HAP-1 (cell line): ENCODE data around the gene RFX4.

ENCODE experiments used
- DNase-seq, 2 experiments: peaks; one replicate each; pipeline ENCODE4 v3.0.0-alpha.2; 2016 to 2020; ENCODE audit warnings: low spot score in 2 of 2
- H3K27me3 ChIP-seq: fragments of 250-450 bp; sonication (Bioruptor Pico); 2 replicates; pipeline ENCODE4 v1.5.1; 2020; ENCODE audit warnings: low read depth, mild to moderate bottlenecking, moderate library complexity
- H3K36me3 ChIP-seq: fragments of 250-450 bp; sonication (Bioruptor Pico); replicated peaks from 2 replicates; pipeline ENCODE4 v1.5.1; 2020; ENCODE audit warnings: mild to moderate bottlenecking
- H3K4me1 ChIP-seq: fragments of 250-450 bp; sonication (Bioruptor Pico); 2 replicates; pipeline ENCODE4 v1.5.1; 2020; ENCODE audit warnings: mild to moderate bottlenecking
- H3K4me3 ChIP-seq: fragments of 250-450 bp; sonication (Bioruptor Pico); 2 replicates; pipeline ENCODE4 v1.5.1; 2020; ENCODE audit warnings: mild to moderate bottlenecking, moderate library complexity
- H3K9me3 ChIP-seq: fragments of 250-450 bp; sonication (Bioruptor Pico); 2 replicates; pipeline ENCODE4 v1.5.1; 2020; ENCODE audit warnings: mild to moderate bottlenecking, moderate library complexity
- in situ Hi-C: fragments of 300-500 bp; cut with MboI; formaldehyde crosslinking; loops from 3 replicates; pipeline ENCODE4 v1.14.3; 2020; ENCODE audit warnings: low sequenced_read_pairs, inconsistent platforms, mixed read lengths

Gene RFX4

DNA sequence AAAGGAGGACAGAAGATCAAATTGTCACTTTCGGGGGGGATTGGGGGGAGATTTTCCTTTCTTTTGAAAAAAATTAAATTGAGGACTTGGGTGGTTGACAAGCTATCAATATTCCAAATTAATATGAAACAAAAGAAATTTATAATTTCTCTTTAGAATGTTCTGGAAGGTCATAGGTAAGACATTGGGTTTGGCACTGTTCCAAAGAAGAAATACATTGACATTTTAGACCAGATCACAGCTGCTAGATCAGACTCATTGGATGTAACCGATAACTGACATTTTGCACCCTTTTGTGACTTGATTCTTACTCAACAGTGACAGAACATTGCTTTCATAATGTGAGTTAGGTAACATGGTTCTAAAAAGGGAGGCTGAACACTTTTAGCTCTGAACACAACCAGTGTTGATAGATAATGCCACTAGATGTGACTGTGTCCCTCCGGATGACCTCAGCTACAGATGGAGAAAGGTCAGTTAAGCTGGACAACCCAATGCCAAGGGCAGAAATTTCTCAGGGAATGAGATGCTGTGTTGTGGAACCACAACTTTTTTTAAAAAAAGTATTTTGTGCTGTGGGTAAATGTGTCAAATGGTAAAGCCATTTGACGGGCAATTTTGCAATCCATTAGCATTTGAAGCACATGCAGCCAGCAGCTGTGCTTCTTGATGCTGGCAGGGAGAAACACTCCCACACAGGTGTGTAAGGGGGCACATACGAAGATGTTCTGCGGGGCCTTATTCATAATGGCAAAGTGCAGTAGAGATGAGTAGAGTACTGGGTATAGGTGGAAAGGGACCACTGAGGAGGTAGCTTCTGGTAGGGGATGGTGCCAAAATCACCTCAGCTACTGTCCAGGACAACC lies 62.9 kb downstream of the RFX4 start:
- no peaks in the 10 kb centered on the region for H3K4me1 ChIP-seq

GRCh38 chr12:106646472-106646871 lies 63.7 kb downstream of the RFX4 start:
- no peak for DNase-seq
- Histone ChIP-seq H3K27me3 (no peaks in the 10 kb centered on the region), H3K4me1 (no peaks in the 10 kb centered on the region), H3K9me3 (no peaks in the 10 kb centered on the region), H3K4me3 (no peak overlapping the region), H3K36me3 (no peaks in the 10 kb centered on the region)
- in situ Hi-C loops = no loop called here

More for the DNA sequence above, 62.9 kb downstream of the RFX4 start:
- in situ Hi-C loops = no loop called here
- Histone ChIP-seq H3K36me3 (no peaks in the 10 kb centered on the region), H3K27me3 (no peaks in the 10 kb centered on the region), H3K9me3 (no peaks in the 10 kb centered on the region), H3K4me3 (no peak overlapping the region)
- no peak for DNase-seq

GRCh38 chr12:106647793-106648514 lies 65.2 kb downstream of the RFX4 start:
- DNase-seq = no peak
- in situ Hi-C loops = no loop called here
- Histone ChIP-seq H3K9me3 (no peaks in the 10 kb centered on the region), H3K4me3 (no peak overlapping the region), H3K27me3 (no peaks in the 10 kb centered on the region), H3K4me1 (no peaks in the 10 kb centered on the region), H3K36me3 (no peaks in the 10 kb centered on the region)

- DNase-seq = no peak
Observed at GRCh38 chr12:106648736-106649135, 65.9 kb downstream of the RFX4 start.

DNA sequence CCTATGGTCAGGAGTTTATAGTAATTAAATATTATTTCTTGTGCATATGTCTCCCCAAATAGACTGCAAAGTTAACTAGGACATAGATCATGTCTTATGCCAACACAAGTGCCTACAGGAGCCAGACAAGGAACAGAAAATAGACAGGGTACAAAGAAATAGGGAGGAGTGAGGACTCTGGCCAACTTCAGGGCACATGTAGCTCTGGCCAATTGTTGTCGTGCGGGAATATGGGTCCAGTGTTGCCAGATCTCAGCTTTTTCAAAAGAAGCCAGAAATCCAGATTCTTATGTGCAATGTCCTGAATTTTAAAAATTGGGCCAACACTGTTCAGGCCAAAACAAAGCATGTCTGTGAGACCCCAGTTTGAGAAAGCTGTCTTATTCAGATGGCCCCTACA lies 68.7 kb downstream of the RFX4 start:
- Histone ChIP-seq H3K4me1 (no peaks in the 10 kb centered on the region), H3K36me3 (no peaks in the 10 kb centered on the region), H3K27me3 (no peaks in the 10 kb centered on the region), H3K9me3 (no peaks in the 10 kb centered on the region; the same call in 1 of the 2 replicates), H3K4me3 (no peak overlapping the region)
- in situ Hi-C loops = no loop called here
- no peak for DNase-seq

More at GRCh38 chr12:106648736-106649135, 65.9 kb downstream of the RFX4 start:
- no peaks in the 10 kb centered on the region for H3K4me1 ChIP-seq
- H3K9me3 ChIP-seq = no peaks in the 10 kb centered on the region
- no peak overlapping the region for H3K4me3 ChIP-seq
- H3K36me3 ChIP-seq = no peaks in the 10 kb centered on the region
- in situ Hi-C loops = no loop called here
- H3K27me3 ChIP-seq = no peaks in the 10 kb centered on the region

DNA sequence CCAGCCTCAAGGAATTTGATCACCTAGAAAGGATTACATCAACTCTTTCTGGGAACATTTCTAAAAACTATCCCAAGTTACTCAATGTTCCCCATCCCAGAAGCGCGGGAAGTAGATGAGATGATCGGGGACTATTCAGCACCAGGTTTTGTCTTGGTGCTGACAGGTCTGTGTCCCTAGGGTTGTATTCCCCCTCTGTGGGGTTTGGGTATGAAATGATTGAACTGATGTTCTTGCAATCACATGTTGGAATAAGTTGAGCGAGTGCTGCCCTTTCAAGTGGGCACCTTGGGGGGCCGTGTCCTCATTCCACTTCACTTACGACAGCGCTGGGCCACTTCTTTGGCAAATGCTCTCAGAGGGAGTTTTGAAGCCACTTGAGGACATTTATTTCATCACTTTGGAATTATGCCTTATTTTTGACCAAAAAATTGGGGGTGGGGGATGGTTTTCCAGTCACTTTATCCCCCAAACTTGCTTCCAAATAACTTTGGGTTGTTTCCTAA lies 69.8 kb downstream of the RFX4 start:
- in situ Hi-C loops = no loop called here
- H3K27me3 ChIP-seq = no peaks in the 10 kb centered on the region

GRCh38 chr12:106655577-106655976 lies 72.8 kb downstream of the RFX4 start:
- no peaks in the 10 kb centered on the region for H3K27me3 ChIP-seq
- H3K4me3 ChIP-seq = no peak overlapping the region
- no peaks in the 10 kb centered on the region for H3K36me3 ChIP-seq
- in situ Hi-C loops = no loop called here
- DNase-seq = no peak
- no peaks in the 10 kb centered on the region; the same call in 1 of the 2 replicates for H3K9me3 ChIP-seq
- H3K4me1 ChIP-seq = no peaks in the 10 kb centered on the region

More for the DNA sequence above, 69.8 kb downstream of the RFX4 start:
- no peaks in the 10 kb centered on the region; the same call in 1 of the 2 replicates for H3K9me3 ChIP-seq
- no peaks in the 10 kb centered on the region for H3K4me1 ChIP-seq
- no peak for DNase-seq
- no peak overlapping the region for H3K4me3 ChIP-seq
- no peaks in the 10 kb centered on the region for H3K36me3 ChIP-seq

- H3K27me3 ChIP-seq = no peaks in the 10 kb centered on the region
- no peaks in the 10 kb centered on the region for H3K4me1 ChIP-seq
- no peak overlapping the region for H3K4me3 ChIP-seq
- DNase-seq = no peak
- in situ Hi-C loops = no loop called here
- no peaks in the 10 kb centered on the region for H3K36me3 ChIP-seq
- H3K9me3 ChIP-seq = no peaks in the 10 kb centered on the region; the same call in 1 of the 2 replicates
Observed at GRCh38 chr12:106657488-106657887, 74.7 kb downstream of the RFX4 start.

DNA sequence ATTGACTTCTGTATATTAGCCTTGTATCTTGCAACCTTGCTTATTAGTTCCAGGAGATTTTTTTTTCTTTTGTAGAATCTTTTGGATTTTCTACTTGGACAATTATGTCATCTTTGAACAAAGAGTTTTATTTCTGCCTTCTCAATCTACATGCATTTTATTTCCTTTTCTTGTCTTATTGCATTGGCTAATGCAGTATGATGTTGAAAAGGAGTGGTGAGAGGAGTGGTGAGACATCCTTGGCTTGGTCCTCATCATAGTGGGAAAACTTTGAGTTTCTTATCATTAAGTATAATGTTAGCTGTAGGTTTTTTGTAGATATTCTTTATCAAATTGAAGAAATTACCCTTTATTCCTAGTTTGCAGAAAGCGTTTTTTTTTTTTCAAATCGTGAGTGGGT lies 80.6 kb downstream of the RFX4 start:
- no peak for DNase-seq
- in situ Hi-C loops = no loop called here
- Histone ChIP-seq H3K4me3 (no peak overlapping the region), H3K27me3 (no peaks in the 10 kb centered on the region), H3K9me3 (no peaks in the 10 kb centered on the region; the same call in none of the 2 replicates), H3K4me1 (no peaks in the 10 kb centered on the region), H3K36me3 (no peaks in the 10 kb centered on the region)

DNA sequence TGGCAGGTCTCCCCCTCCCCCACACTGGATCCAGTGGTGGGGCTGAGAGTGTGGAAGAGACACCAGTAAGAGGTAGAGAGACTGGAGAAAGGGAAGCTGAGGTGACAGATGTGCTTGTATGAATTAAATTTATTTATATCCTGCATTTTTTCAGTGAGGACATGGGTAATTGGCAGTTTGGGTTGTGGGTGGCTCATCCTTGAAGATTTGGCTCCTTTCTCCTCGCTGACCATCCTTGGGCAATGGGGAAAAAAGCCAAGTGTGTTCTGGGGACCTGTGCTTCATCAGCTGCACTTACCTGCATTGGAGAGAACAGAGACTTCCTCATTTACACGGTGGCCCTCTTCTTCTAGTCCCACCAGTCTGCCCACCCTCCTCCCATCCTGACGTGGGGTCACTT lies 86.4 kb downstream of the RFX4 start:
- Histone ChIP-seq H3K27me3 (no peaks in the 10 kb centered on the region), H3K9me3 (no peaks in the 10 kb centered on the region; the same call in none of the 2 replicates), H3K36me3 (no peaks in the 10 kb centered on the region), H3K4me3 (no peak overlapping the region), H3K4me1 (no peaks in the 10 kb centered on the region)
- DNase-seq = no peak
- in situ Hi-C loops = no loop called here

DNA sequence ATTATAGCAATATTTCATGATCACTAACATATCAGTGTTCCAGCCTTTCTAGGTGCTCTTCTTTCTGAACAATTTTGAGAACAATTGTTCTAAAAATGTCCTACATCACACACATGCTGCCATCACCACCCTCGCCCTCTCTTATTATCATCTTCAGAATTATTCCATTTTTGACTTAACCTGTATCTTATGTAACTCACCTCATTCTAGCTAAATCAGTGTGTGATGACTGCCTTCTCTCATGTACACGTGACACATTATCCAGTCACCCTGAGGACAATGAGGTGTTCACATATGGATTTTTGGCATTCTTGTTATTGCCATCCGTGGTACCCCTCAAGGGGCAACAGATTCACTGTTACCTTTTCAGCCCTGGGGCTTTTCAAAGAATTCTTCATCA lies 87.3 kb downstream of the RFX4 start:
- Histone ChIP-seq H3K4me1 (no peaks in the 10 kb centered on the region), H3K27me3 (no peaks in the 10 kb centered on the region), H3K4me3 (no peak overlapping the region), H3K36me3 (no peaks in the 10 kb centered on the region), H3K9me3 (no peaks in the 10 kb centered on the region)
- in situ Hi-C loops = no loop called here
- DNase-seq = no peak

GRCh38 chr12:106671840-106672239 lies 89.0 kb downstream of the RFX4 start:
- Histone ChIP-seq H3K36me3 (no peaks in the 10 kb centered on the region), H3K4me1 (no peaks in the 10 kb centered on the region), H3K9me3 (no peaks in the 10 kb centered on the region), H3K27me3 (no peaks in the 10 kb centered on the region), H3K4me3 (no peak overlapping the region)
- no peak for DNase-seq
- in situ Hi-C loops = no loop called here

DNA sequence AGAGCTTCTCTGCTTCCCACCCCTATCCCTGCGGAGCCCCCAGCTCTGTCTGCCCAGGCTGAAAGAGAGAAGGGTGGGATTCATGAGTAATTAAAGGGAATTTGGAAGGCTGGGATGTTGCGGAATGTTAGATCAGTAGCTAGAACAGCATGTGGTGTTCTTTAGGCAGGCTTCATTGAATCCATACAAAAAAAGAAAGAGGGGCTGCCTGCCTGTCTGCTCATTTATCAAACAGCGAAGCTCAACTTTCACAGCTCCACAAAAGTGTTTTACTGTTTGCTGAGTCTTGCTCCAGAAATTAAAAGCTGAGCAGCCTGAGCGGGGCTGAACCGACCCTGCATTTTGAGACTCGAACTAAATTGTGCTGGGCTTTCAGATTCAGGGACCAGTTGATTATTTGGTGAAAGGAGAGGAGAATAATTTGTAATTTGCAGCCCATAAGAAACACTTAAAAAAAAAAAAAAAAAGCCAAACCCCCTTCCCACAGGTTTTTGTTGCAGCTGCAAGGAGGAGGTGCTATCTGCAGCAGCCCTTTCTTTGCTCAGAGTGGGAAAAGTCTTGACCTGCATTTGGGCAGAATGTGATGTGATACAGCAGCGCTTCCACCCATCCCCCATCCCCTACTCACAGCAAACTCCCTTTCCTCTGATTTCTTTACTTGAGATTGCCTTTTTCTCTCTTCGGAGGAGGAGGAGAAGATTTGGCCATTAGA lies 89.7 kb downstream of the RFX4 start:
- no peaks in the 10 kb centered on the region for H3K27me3 ChIP-seq
- H3K36me3 ChIP-seq = no peaks in the 10 kb centered on the region
- H3K4me3 ChIP-seq = no peak overlapping the region
- H3K9me3 ChIP-seq = no peaks in the 10 kb centered on the region
- in situ Hi-C loops = no loop called here
- no peak for DNase-seq
- no peaks in the 10 kb centered on the region for H3K4me1 ChIP-seq
